HCT116 (cell line): Measurements from ENCODE around the gene CTSZ.

ENCODE experiments used
- ATF3 ChIP-seq: IDR thresholded peaks from 2 replicates; pipeline ENCODE4 v1.6.1; 2012
- CEBPB ChIP-seq: IDR thresholded peaks from 2 replicates; pipeline ENCODE4 v1.6.1; 2012; ENCODE audit warnings: low read depth
- CTCF ChIP-seq, 3 experiments: fragments of 200-600 bp in 1 of 3; sonication (generic) in 1 of 3; IDR thresholded peaks in 2 of 3; conservative IDR thresholded peaks in 1 of 3; 2 replicates each; pipeline ENCODE4 v1.5.1; 2012 to 2017; ENCODE audit warnings: low read depth in 2 of 3, low read length in 2 of 3, antibody characterized with exemption in 1 of 3, borderline replicate concordance in 1 of 3, control low read depth in 1 of 3, mild to moderate bottlenecking in 1 of 3, mixed read lengths in 1 of 3, mixed run types in 1 of 3, moderate library complexity in 1 of 3; ENCODE audit not compliant: insufficient read depth in 1 of 3
- EZH2 ChIP-seq: fragments of 200-600 bp; sonication (generic); IDR thresholded peaks from 2 replicates; pipeline ENCODE4 v1.6.1; 2017; ENCODE audit warnings: antibody characterized with exemption, mixed run types
- EZH2phosphoT487 ChIP-seq: fragments of 200-600 bp; IDR thresholded peaks from 2 replicates; pipeline ENCODE4 v1.6.1; 2018; ENCODE audit warnings: antibody characterized with exemption, borderline replicate concordance
- JUND ChIP-seq: IDR thresholded peaks from 2 replicates; pipeline ENCODE4 v1.6.1; 2012
- POLR2A ChIP-seq: IDR thresholded peaks from 2 replicates; pipeline ENCODE4 v1.7.0; 2011; ENCODE audit warnings: borderline replicate concordance; ENCODE audit not compliant: insufficient read depth, insufficient read length; ENCODE audit errors: extremely low read depth
- POLR2AphosphoS5 ChIP-seq: IDR thresholded peaks from 2 replicates; pipeline ENCODE4 v1.6.1; 2011; ENCODE audit warnings: mild to moderate bottlenecking, low read depth, low read length, moderate library complexity
- RAD21 ChIP-seq: IDR thresholded peaks from 2 replicates; pipeline ENCODE4 v1.6.1; 2012; ENCODE audit warnings: low read depth, mild to moderate bottlenecking
- SIN3A ChIP-seq: IDR thresholded peaks from 2 replicates; pipeline ENCODE4 v1.6.1; 2012; ENCODE audit warnings: low read depth
- SP1 ChIP-seq: IDR thresholded peaks from 2 replicates; pipeline ENCODE4 v1.6.1; 2012; ENCODE audit warnings: low read depth
- ZNF274 ChIP-seq: fragments of 200-500 bp; sonication (Bioruptor generic); IDR thresholded peaks from 2 replicates; pipeline ENCODE4 v1.6.1; 2014; ENCODE audit warnings: mild to moderate bottlenecking, low read depth, low read length, inconsistent platforms

- no peak for TF ChIP-seq CTCF (IDR thresholded peaks at IDR 0.05 in 2 of 3, conservative IDR thresholded peaks at IDR 0.05 in 1 of 3; ENCODE audit: borderline replicate concordance in 1 of 3, insufficient read depth in 1 of 3, low read depth in 2 of 3, low read length in 2 of 3)
- no peak for TF ChIP-seq SP1
- peak; percentile 28 for TF ChIP-seq POLR2A
- TF ChIP-seq JUND, result no peak
- no peak for TF ChIP-seq ZNF274
- TF ChIP-seq RAD21, result no peak
- TF ChIP-seq EZH2, result no peak
- peak; percentile 73 for TF ChIP-seq POLR2AphosphoS5
- no peak for TF ChIP-seq CEBPB
- no peak for TF ChIP-seq SIN3A
- no peak for TF ChIP-seq ATF3
- no peak for TF ChIP-seq EZH2phosphoT487
Observed at GRCh38 chr20:59006864-59007664, at the start of gene CTSZ.
